GM23338 (cell line): Measurements from ENCODE around the gene CUX1. TPM values are rescaled to one million over a fixed set of nuclear protein-coding genes. Genes with fewer than 3 reads are reported as not detected.

ENCODE experiments used
- ATAC-seq: fragments of 200-7000 bp; cut with Tn5 transposase; 3 replicates; pipeline ENCODE4 v1.9.1; 2020
- DNase-seq: peaks from one replicate; pipeline ENCODE4 v3.0.0-alpha.2; 2015; ENCODE audit warnings: low spot score
- H2AFZ ChIP-seq: fragments of 200-600 bp; sonication (generic); 2 replicates; pipeline ENCODE4 v1.8.0; 2016; ENCODE audit warnings: antibody characterized with exemption, mild to moderate bottlenecking, moderate library complexity
- H3F3A ChIP-seq: fragments of 200-600 bp; sonication (generic); replicated peaks from 2 replicates; pipeline ENCODE4 v1.8.0; 2017; ENCODE audit warnings: antibody characterized with exemption, mixed run types, low read depth
- H3K27ac ChIP-seq: fragments of 200-600 bp; sonication (generic); 2 replicates; pipeline ENCODE4 v1.6.1; 2016; ENCODE audit warnings: low read depth
- H3K27me3 ChIP-seq: fragments of 200-600 bp; sonication (generic); 2 replicates; pipeline ENCODE4 v1.8.0; 2016; ENCODE audit warnings: mild to moderate bottlenecking, mixed run types, moderate library complexity; ENCODE audit not compliant: insufficient read depth
- H3K36me3 ChIP-seq: fragments of 200-600 bp; sonication (generic); 2 replicates; pipeline ENCODE4 v1.8.0; 2016; ENCODE audit warnings: mild to moderate bottlenecking; ENCODE audit not compliant: insufficient read depth
- H3K4me1 ChIP-seq: fragments of 200-600 bp; sonication (generic); 2 replicates; pipeline ENCODE4 v1.8.0; 2016; ENCODE audit warnings: mild to moderate bottlenecking, moderate library complexity; ENCODE audit not compliant: insufficient read depth
- H3K4me2 ChIP-seq: fragments of 200-600 bp; sonication (generic); 2 replicates; pipeline ENCODE4 v1.7.1; 2017; ENCODE audit warnings: mixed run types
- H3K4me3 ChIP-seq: fragments of 200-600 bp; sonication (generic); 2 replicates; pipeline ENCODE4 v1.6.1; 2016; ENCODE audit warnings: mixed run types
- H3K79me2 ChIP-seq: fragments of 200-600 bp; sonication (generic); replicated peaks from 2 replicates; pipeline ENCODE4 v1.8.0; 2017; ENCODE audit warnings: mild to moderate bottlenecking; ENCODE audit not compliant: insufficient read depth
- H3K9me2 ChIP-seq: fragments of 200-600 bp; sonication (generic); 2 replicates; pipeline ENCODE4 v1.8.0; 2017; ENCODE audit not compliant: insufficient read depth
- H4K20me1 ChIP-seq: fragments of 200-600 bp; sonication (generic); replicated peaks from 2 replicates; pipeline ENCODE4 v1.8.0; 2017; ENCODE audit warnings: mild to moderate bottlenecking; ENCODE audit not compliant: insufficient read depth
- H3K27ac Mint-ChIP-seq: 2 replicates; pipeline ENCODE4 v1.8.0; 2020; ENCODE audit warnings: inconsistent platforms, mild to moderate bottlenecking, moderate library complexity, mixed read lengths
- H3K27me3 Mint-ChIP-seq: 3 replicates; pipeline ENCODE4 v1.8.0; 2022; ENCODE audit warnings: low read depth, mild to moderate bottlenecking, moderate library complexity, mixed read lengths, inconsistent platforms; ENCODE audit not compliant: insufficient read depth, poor library complexity
- H3K36me3 Mint-ChIP-seq: 3 replicates; pipeline ENCODE4 v1.8.0; 2021; ENCODE audit warnings: low read depth, mild to moderate bottlenecking, inconsistent platforms, moderate library complexity, mixed read lengths
- H3K4me1 Mint-ChIP-seq: 3 replicates; pipeline ENCODE4 v1.8.0; 2020; ENCODE audit warnings: mild to moderate bottlenecking, inconsistent platforms, mixed read lengths
- H3K4me3 Mint-ChIP-seq: 3 replicates; pipeline ENCODE4 v1.8.0; 2021; ENCODE audit warnings: moderate library complexity, mild to moderate bottlenecking, inconsistent platforms, mixed read lengths
- H3K9me3 Mint-ChIP-seq: 3 replicates; pipeline ENCODE4 v1.8.0; 2020; ENCODE audit warnings: moderate library complexity, mild to moderate bottlenecking, inconsistent platforms, mixed read lengths
- EZH2 ChIP-seq: fragments of 200-600 bp; sonication (generic); IDR thresholded peaks from one replicate; pipeline ENCODE4 v1.8.0; 2017; ENCODE audit warnings: antibody characterized with exemption, mild to moderate bottlenecking, low read depth; ENCODE audit not compliant: unreplicated experiment
- EZH2phosphoT487 ChIP-seq: fragments of 200-600 bp; sonication (generic); IDR thresholded peaks from one replicate; pipeline ENCODE4 v1.8.1; 2018; ENCODE audit warnings: antibody characterized with exemption; ENCODE audit not compliant: unreplicated experiment
- JUNB ChIP-seq: IDR thresholded peaks from one replicate; pipeline ENCODE4 v1.6.1; 2016; ENCODE audit warnings: antibody characterized with exemption; ENCODE audit not compliant: unreplicated experiment
- NANOG ChIP-seq: IDR thresholded peaks from 2 replicates; pipeline ENCODE4 v1.6.1; 2016; ENCODE audit warnings: antibody characterized with exemption, borderline replicate concordance
- STAT1 ChIP-seq: IDR thresholded peaks from one replicate; pipeline ENCODE4 v1.6.1; 2016; ENCODE audit warnings: antibody characterized with exemption; ENCODE audit not compliant: unreplicated experiment
- ZNF114 ChIP-seq: fragments of 250-450 bp; sonication (Bioruptor Pico); IDR thresholded peaks from 2 replicates; pipeline ENCODE4 v1.5.0; 2020; ENCODE audit warnings: mild to moderate bottlenecking, moderate library complexity
- ZNF331 ChIP-seq: fragments of 250-450 bp; sonication (Bioruptor Pico); IDR thresholded peaks from 2 replicates; pipeline ENCODE4 v1.5.0; 2020; ENCODE audit warnings: low read depth, mild to moderate bottlenecking, moderate library complexity
- polyA plus RNA-seq: library from polyadenylated mRNA; unstranded; fragments of >200 nt; fragmentation: Nextera tagmentation; extraction: Ambion mirVana; gene quantifications from 2 replicates; pipeline ENCODE4 v1.2.1, GENCODE V29; 2016
- total RNA-seq: library from RNA; depleted of rRNA; stranded (reverse); fragments of >200 nt; shearing (Covaris generic); gene quantifications from 2 replicates; pipeline ENCODE4 v1.2.3, GENCODE V29; 2014
- TF ChIP-seq, protein P1 (sequence below): fragments of 250-450 bp; sonication (Bioruptor Pico); IDR thresholded peaks from 2 replicates; pipeline ENCODE4 v1.5.0; 2020; ENCODE audit warnings: mild to moderate bottlenecking, moderate library complexity
- TF ChIP-seq, protein P2 (sequence below): IDR thresholded peaks from 2 replicates; pipeline ENCODE4 v1.6.1; 2016; ENCODE audit warnings: antibody characterized with exemption

Gene CUX1
- total and polyA plus RNA-seq, 2 experiments from 2014 or later = 49.9 to 64.0 TPM

DNA sequence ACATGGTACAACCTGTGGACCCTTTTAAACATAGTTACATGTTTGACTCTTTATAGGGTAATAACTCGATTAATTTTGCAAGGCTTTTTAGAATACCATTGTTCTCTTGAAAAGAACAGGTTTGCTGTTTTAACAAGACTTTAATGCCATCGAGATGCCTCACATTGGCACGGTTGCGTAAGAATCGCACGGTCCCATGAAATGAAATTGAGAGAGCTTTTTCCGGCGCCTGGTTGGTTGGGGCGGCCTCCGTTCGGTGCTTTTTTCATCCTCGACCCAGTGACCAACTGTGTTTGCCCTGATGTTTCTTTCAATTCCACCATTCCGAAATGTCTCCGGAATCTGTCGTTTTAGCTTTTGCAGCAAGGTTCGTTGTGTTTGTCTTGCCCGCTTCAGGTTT, 142.4 kb downstream of the CUX1 start (continued):
- TF ChIP-seq, protein P1, sequence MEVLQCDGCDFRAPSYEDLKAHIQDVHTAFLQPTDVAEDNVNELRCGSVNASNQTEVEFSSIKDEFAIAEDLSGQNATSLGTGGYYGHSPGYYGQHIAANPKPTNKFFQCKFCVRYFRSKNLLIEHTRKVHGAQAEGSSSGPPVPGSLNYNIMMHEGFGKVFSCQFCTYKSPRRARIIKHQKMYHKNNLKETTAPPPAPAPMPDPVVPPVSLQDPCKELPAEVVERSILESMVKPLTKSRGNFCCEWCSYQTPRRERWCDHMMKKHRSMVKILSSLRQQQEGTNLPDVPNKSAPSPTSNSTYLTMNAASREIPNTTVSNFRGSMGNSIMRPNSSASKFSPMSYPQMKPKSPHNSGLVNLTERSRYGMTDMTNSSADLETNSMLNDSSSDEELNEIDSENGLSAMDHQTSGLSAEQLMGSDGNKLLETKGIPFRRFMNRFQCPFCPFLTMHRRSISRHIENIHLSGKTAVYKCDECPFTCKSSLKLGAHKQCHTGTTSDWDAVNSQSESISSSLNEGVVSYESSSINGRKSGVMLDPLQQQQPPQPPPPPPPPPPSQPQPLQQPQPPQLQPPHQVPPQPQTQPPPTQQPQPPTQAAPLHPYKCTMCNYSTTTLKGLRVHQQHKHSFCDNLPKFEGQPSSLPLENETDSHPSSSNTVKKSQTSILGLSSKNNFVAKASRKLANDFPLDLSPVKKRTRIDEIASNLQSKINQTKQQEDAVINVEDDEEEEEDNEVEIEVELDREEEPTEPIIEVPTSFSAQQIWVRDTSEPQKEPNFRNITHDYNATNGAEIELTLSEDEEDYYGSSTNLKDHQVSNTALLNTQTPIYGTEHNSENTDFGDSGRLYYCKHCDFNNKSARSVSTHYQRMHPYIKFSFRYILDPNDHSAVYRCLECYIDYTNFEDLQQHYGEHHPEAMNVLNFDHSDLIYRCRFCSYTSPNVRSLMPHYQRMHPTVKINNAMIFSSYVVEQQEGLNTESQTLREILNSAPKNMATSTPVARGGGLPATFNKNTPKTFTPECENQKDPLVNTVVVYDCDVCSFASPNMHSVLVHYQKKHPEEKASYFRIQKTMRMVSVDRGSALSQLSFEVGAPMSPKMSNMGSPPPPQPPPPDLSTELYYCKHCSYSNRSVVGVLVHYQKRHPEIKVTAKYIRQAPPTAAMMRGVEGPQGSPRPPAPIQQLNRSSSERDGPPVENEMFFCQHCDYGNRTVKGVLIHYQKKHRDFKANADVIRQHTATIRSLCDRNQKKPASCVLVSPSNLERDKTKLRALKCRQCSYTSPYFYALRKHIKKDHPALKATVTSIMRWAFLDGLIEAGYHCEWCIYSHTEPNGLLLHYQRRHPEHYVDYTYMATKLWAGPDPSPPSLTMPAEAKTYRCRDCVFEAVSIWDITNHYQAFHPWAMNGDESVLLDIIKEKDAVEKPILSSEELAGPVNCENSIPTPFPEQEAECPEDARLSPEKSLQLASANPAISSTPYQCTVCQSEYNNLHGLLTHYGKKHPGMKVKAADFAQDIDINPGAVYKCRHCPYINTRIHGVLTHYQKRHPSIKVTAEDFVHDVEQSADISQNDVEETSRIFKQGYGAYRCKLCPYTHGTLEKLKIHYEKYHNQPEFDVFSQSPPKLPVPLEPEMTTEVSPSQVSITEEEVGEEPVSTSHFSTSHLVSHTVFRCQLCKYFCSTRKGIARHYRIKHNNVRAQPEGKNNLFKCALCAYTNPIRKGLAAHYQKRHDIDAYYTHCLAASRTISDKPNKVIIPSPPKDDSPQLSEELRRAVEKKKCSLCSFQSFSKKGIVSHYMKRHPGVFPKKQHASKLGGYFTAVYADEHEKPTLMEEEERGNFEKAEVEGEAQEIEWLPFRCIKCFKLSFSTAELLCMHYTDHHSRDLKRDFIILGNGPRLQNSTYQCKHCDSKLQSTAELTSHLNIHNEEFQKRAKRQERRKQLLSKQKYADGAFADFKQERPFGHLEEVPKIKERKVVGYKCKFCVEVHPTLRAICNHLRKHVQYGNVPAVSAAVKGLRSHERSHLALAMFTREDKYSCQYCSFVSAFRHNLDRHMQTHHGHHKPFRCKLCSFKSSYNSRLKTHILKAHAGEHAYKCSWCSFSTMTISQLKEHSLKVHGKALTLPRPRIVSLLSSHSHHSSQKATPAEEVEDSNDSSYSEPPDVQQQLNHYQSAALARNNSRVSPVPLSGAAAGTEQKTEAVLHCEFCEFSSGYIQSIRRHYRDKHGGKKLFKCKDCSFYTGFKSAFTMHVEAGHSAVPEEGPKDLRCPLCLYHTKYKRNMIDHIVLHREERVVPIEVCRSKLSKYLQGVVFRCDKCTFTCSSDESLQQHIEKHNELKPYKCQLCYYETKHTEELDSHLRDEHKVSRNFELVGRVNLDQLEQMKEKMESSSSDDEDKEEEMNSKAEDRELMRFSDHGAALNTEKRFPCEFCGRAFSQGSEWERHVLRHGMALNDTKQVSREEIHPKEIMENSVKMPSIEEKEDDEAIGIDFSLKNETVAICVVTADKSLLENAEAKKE (CRISPR knock-in tag) = no peak
- TF ChIP-seq, protein P2, sequence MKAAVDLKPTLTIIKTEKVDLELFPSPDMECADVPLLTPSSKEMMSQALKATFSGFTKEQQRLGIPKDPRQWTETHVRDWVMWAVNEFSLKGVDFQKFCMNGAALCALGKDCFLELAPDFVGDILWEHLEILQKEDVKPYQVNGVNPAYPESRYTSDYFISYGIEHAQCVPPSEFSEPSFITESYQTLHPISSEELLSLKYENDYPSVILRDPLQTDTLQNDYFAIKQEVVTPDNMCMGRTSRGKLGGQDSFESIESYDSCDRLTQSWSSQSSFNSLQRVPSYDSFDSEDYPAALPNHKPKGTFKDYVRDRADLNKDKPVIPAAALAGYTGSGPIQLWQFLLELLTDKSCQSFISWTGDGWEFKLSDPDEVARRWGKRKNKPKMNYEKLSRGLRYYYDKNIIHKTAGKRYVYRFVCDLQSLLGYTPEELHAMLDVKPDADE = no peak
- TF ChIP-seq STAT1 (no peak), EZH2 (no peak), EZH2phosphoT487 (no peak), ZNF114 (no peak), ZNF331 (no peak)

DNA sequence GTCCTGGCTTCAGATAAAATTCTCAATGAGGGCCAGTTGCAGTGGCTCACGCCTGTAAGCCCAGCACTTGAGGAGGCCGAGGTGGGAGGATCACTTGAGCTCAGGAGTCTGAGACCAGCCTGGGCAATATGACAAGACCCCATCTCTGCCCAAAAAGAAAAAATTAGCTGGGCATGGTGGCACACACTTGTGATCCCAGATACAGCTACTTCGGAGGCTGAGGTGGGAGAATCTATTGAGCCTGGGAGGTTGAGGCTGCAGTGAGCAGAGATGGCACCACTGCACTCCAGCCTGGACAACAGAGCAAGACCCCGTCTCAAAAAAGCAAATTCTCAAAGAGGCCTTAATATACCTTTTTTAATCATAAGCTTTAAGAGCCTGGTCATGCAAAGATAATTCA, 142.9 kb downstream of the CUX1 start:
- H3K27ac Mint-ChIP-seq = no peak overlapping the region
- peaks cover 98% of the 10 kb centered on the region for H3K79me2 ChIP-seq

More for the DNA sequence above, 142.9 kb downstream of the CUX1 start:
- Mint-ChIP-seq H3K4me3 (no peak overlapping the region), H3K27me3 (peaks cover 10% of the 10 kb centered on the region), H3K4me1 (peaks cover 43% of the 10 kb centered on the region), H3K36me3 (no peaks in the 10 kb centered on the region), H3K9me3 (no peaks in the 10 kb centered on the region)
- ATAC-seq (no peak), DNase-seq (no peak)
- no peaks in the 10 kb centered on the region for H3K9me2 ChIP-seq
- no peaks in the 10 kb centered on the region for H3K36me3 ChIP-seq
- no peaks in the 10 kb centered on the region; the same call in 1 of the 2 replicates for H3F3A ChIP-seq
- no peak overlapping the region for H3K27ac ChIP-seq
- H3K27me3 ChIP-seq = no peaks in the 10 kb centered on the region
- TF ChIP-seq NANOG (no peak), JUNB (no peak)
- TF ChIP-seq, protein P2 = no peak
- peaks cover 19% of the 10 kb centered on the region for H3K4me1 ChIP-seq
- no peak overlapping the region for H3K4me2 ChIP-seq
- no peak overlapping the region for H3K4me3 ChIP-seq
- H4K20me1 ChIP-seq = no peaks in the 10 kb centered on the region; the same call in 1 of the 2 replicates
- no peak overlapping the region for H2AFZ ChIP-seq
